Activated CD4-positive, alpha-beta T cell treated with anti-CD3 and anti-CD28 coated beads, Interleukin-2, amount 50 U/mL, for 48 hours (primary cell): Measurements from ENCODE around the gene DOC2A.
"Not testable (repeated sequence)": the region's sequence is repeated elsewhere in the genome, so short reads cannot be mapped to it uniquely, and the experiment has no call there.

Source experiments
- DNase-seq, 2 experiments: peaks; one replicate each; pipeline ENCODE4 v3.0.0-alpha.2; 2020

Gene DOC2A

GRCh38 chr16:30010844-30011713 is at the start of gene DOC2A:
Gene DOC2A (minus strand): TSS chr16:30011027. CDS start chr16:30010222, 805 bp downstream.
- DNase-seq, result peak; percentile 35 to 42

GRCh38 chr16:30060346-30060745 is 49.5 kb upstream of the DOC2A start:
- DNase-seq, result no peak

GRCh38 chr16:30054959-30055553 is 44.2 kb upstream of the DOC2A start:
- DNase-seq, result peak; percentile 67 to 78

- no peak for DNase-seq
These were observed 43.6 kb upstream of the DOC2A start for GRCh38 chr16:30054451-30054850.

GRCh38 chr16:30053376-30054015 is 42.7 kb upstream of the DOC2A start:
- DNase-seq, result no peak

GRCh38 chr16:30052671-30053372 is 42.0 kb upstream of the DOC2A start:
- peak; percentile 96 to 97 for DNase-seq

GRCh38 chr16:30051518-30051917 is 40.7 kb upstream of the DOC2A start:
- no peak for DNase-seq

GRCh38 chr16:30049871-30050270 is 39.0 kb upstream of the DOC2A start:
- no peak for DNase-seq

- DNase-seq, result no peak
These were observed 35.8 kb upstream of the DOC2A start for GRCh38 chr16:30046588-30046987.

GRCh38 chr16:30046178-30046577 is 35.4 kb upstream of the DOC2A start:
- no peak for DNase-seq

- no peak for DNase-seq
These were observed 31.0 kb upstream of the DOC2A start for GRCh38 chr16:30041841-30042240.

GRCh38 chr16:30040690-30041089 is 29.9 kb upstream of the DOC2A start:
- not testable (repeated sequence) for DNase-seq

GRCh38 chr16:30040221-30040620 is 29.4 kb upstream of the DOC2A start:
- DNase-seq, result no peak

GRCh38 chr16:30033270-30033669 is 22.4 kb upstream of the DOC2A start:
- peak; percentile 39 to 55 for DNase-seq

- DNase-seq, result peak; percentile 66 to 75
These were observed 21.4 kb upstream of the DOC2A start for GRCh38 chr16:30032083-30032819.

GRCh38 chr16:30031477-30031918 is 20.7 kb upstream of the DOC2A start:
- DNase-seq, result no peak

- DNase-seq, result no peak
These were observed 20.1 kb upstream of the DOC2A start, which contains the start of gene TLCD3B for GRCh38 chr16:30030841-30031413. Gene TLCD3B (minus strand): TSS chr16:30031271. CDS start chr16:30030527, 744 bp downstream.

- no peak for DNase-seq
These were observed 19.3 kb upstream of the DOC2A start for GRCh38 chr16:30030011-30030685.

GRCh38 chr16:30028438-30029076 is 17.7 kb upstream of the DOC2A start:
- no peak for DNase-seq

- no peak for DNase-seq
These were observed 17.0 kb upstream of the DOC2A start for GRCh38 chr16:30027588-30028437.
